Fibroblast of mammary gland (primary cell): Measurements from ENCODE around the gene TBC1D22B.

Experiments
- DNase-seq: peaks from one replicate; pipeline ENCODE4 v3.0.0-alpha.2; 2010; ENCODE audit warnings: low read depth
- H3K4me3 ChIP-seq: 2 replicates; pipeline ENCODE4 v1.5.1; 2011; ENCODE audit warnings: low read depth, mild to moderate bottlenecking, low read length, moderate library complexity; ENCODE audit not compliant: control insufficient read depth
- CTCF ChIP-seq: conservative IDR thresholded peaks from 2 replicates; pipeline ENCODE4 v1.5.1; 2011; ENCODE audit warnings: low read depth, low read length, inconsistent platforms; ENCODE audit not compliant: control insufficient read depth, insufficient read depth

TBC1D22B gene

GRCh38 chr6:37238381-37238780, 19.2 kb upstream of the TBC1D22B start:
- H3K4me3 ChIP-seq = no peak overlapping the region
- no peak for TF ChIP-seq CTCF
- DNase-seq = no peak

GRCh38 chr6:37239526-37239925, 18.0 kb upstream of the TBC1D22B start:
- DNase-seq = peak; percentile 87
- H3K4me3 ChIP-seq = no peak overlapping the region
- TF ChIP-seq CTCF = no peak

- no peak for TF ChIP-seq CTCF
- DNase-seq = peak; percentile 100
- no peak overlapping the region for H3K4me3 ChIP-seq
Measured at GRCh38 chr6:37239950-37240713, 17.4 kb upstream of the TBC1D22B start.

GRCh38 chr6:37241131-37241530, 16.4 kb upstream of the TBC1D22B start:
- H3K4me3 ChIP-seq = no peak overlapping the region
- DNase-seq = no peak
- no peak for TF ChIP-seq CTCF

- no peak for DNase-seq
- no peak for TF ChIP-seq CTCF
- no peak overlapping the region for H3K4me3 ChIP-seq
Measured at GRCh38 chr6:37241775-37242428, 15.7 kb upstream of the TBC1D22B start.

- H3K4me3 ChIP-seq = no peak overlapping the region
- peak; percentile 98 for DNase-seq
- TF ChIP-seq CTCF = no peak
Measured at GRCh38 chr6:37242429-37243052, 15.0 kb upstream of the TBC1D22B start.
